Activated CD4-positive, alpha-beta T cell treated with anti-CD3 and anti-CD28 coated beads, Interleukin-2, amount 50 U/mL, for 48 hours (primary cell): ENCODE measurements around the gene KCNH4.

Experiments used
- DNase-seq, 2 experiments: peaks; one replicate each; pipeline ENCODE4 v3.0.0-alpha.2; 2020

KCNH4 gene

GRCh38 chr17:42135664-42136653 lies 45.0 kb downstream of the KCNH4 start:
- DNase-seq: no peak

- no peak for DNase-seq
Observed at GRCh38 chr17:42135151-42135550, 45.8 kb downstream of the KCNH4 start.

- DNase-seq: peak in 1 of 2 experiments; percentile 28
Observed at GRCh38 chr17:42133461-42134041, 47.4 kb downstream of the KCNH4 start.

DNA sequence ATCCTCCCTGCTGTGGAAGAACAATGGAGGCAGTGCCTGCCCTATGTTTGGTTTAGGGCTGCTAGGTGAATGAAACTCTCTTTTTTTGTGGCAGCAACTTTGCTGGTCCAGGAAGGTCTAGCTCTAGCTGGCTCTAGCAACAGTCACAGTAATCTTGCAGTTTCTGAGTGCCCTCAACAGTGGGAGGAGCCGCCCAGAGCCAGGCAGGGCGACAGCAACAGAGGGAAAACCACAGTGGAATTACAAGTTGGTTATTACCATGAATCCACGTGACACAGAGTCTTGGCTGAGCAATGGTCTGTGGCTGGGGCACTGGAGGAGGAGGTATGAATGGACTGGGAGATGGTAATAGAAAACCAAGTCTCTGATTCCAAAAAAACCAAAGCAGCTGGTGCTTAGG lies 48.0 kb downstream of the KCNH4 start:
- DNase-seq: peak; percentile 55 to 69

DNA sequence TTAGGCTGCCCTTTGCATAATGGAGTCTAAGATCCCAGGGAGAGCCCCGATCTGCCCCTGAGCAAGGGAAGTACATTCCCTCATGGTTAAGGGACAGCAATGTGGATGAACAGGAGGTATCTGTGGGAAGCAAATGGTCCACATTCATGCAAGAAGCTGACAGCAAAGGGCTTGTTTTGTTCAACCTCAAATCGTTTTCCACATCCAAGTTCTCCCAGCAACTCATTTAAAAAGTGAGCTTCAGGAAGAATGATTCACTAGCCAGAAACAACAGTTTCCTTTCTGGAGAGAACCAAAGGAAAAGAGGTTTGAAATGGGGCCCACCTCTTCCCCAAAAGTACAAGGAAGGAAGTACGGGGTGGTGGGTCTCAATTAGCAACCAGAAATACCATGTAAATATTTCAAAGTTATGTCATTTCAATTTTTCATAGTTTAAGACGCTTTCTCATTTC lies 48.9 kb downstream of the KCNH4 start:
- no peak for DNase-seq

- no peak for DNase-seq
Observed at GRCh38 chr17:42131232-42131631, 49.7 kb downstream of the KCNH4 start.

DNA sequence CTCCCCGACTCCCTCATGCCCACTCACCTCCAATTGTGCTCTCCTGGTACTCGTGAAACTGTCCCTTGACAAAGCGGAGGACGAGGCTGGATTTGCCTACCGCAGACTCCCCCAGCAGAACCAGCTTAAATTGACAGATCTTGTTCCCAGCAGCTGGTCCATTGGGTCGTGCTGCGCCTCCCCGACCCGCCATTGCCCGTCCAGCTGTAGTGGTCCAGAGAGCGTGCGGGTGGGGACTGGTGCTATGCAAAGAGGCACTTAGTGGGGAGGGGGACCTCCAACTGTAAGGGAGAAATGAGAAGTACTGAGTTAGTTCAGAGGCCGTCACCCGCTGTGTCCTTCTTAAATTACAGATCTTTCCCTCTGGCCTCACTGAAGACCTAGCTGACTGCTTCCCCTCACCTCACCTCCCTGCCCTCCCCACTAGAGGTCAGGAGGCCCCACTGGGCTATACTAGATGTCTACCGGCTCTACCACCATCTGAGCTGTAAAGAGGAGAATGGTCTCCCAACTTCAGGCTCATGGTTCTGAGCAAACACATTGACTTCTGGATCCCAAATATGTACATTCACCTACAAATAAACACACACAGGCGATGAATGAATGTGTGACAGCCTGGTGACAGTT lies 50.5 kb downstream of the KCNH4 start:
- DNase-seq: no peak

DNA sequence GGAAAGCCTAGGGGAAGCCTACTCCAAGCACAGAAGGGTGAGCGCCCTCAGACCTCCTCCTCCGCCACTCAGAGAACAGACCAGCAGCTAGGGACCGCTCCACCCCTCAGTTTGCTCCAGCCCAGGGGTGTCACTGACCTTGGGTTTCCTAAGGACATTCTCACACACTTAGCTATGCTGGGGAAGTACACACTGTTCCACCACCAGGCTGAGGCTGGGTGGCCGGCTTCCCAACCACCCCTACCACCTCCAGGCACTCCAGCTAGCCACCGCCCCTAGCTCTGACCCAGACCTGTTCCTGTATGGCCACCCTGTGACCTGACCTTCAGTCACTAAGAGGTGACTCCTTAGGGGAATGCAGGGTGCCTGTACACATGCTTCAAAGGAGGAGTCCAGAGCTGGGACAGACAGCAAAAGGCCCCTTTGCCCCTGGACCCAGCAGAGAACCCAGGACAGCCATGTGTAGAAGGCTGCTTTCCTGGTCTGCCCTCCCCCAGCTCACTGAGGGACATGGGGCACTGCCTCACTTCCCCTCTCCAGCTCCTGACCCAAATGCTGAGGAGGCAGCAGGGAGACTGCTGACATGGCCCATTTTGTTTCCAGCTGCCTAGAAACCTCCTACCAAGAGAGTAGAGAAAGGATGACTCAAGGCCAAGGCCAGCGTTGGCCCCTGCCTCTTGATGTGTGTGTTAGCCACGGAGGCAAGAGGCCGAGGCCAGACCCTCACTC lies 51.7 kb downstream of the KCNH4 start:
- DNase-seq: no peak

DNA sequence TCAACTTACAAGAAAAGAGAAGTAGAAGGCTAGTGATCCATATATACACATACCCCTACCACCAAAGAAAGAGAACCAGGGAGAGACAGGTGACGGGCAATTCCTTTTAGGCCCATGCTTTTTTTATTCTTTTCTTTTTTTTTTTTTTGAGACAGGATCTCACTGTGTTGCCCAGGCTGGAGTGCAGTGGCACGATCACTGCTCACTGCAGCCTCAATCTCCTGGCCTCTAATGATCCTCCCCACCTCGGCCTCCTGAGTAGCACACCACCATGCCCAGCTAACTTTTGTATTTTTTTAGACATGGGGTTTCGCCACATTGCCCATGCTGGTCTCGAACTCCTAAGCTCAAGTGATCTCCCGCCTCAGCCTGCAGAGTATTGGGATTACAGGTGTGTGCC lies 53.5 kb downstream of the KCNH4 start:
- DNase-seq: no peak

DNA sequence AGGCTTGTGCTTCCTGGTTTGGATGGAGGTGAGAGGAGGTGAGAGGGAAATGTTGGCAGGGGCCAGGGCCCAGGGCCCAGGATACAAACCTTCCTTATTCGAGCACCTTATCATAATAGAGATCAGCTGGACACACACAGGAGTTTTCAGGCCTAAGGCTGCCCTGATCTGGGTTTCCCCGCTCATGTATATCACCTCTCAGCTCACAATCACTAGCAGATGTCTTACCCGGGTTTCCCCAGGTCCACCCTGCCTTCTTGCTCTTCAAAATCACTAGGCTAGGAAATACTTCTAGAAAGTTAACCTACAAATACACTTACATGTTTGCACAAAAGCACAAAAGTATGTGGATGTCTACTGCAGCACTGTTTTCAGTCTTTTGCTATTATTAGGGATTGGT lies 54.1 kb downstream of the KCNH4 start:
- DNase-seq: no peak

- DNase-seq: no peak
Observed at GRCh38 chr17:42125565-42125964, 55.4 kb downstream of the KCNH4 start.

DNA sequence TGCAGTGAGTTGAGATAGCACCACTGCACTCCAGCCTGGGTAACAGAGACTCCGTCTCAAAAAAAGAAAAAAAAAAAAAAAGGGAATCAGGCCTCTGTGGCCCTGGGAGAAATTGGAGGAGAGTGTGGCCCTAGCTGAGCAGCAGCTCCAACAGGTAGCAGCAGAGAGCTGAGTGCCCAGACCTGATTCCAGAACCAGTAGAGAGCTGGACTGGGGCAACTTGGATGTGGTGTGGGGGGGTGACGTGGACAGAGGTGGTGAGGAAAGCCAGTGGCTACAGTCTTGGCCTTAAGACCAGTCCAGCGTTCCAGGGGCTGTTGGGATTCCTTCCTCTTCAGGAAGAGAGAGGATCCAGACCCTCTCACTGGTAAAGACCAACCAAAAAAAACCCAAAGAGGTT lies 56.7 kb downstream of the KCNH4 start:
- DNase-seq: no peak

GRCh38 chr17:42122371-42123303 lies 58.3 kb downstream of the KCNH4 start, which contains the start of gene HSPB9:
HSPB9 (plus strand) TSS chr17:42122804; CDS start chr17:42122851, 47 bp downstream.
- DNase-seq: no peak

- DNase-seq: peak; percentile 77 to 81
Observed at GRCh38 chr17:42120770-42121769, 59.9 kb downstream of the KCNH4 start, which contains the start of gene KAT2A. KAT2A (minus strand) TSS chr17:42121367; CDS start chr17:42121304, 63 bp downstream.

DNA sequence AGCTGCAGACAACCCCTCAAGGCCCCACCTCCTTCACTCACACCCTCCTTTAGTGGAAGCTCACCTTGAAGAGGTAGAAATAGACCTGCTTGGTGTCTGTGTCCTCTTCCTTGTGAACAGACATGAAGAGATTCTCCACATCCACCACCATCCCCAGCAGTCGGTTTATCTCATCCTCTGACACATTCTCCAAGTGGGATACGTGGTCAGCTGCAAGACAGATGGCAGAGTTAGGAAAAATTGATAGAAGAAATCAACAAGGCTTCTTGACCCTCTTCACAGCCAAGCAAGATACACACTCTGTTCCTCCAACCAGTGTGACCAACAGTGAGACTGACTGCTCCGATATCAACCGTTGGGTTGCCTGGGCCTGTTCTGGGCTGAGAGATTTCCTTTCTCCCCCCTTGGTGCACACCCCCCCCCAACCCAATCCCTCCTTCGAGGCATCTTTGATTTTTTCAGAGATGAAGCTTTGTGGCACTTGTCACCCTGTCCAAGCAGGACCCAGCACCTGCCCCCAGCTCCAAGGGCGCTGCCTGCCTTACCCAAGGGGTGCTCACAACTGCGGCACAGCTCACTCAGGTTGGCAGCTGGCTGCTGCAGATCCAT lies 60.7 kb downstream of the KCNH4 start:
- no peak for DNase-seq

- DNase-seq: no peak
Observed at GRCh38 chr17:42119301-42119700, 61.6 kb downstream of the KCNH4 start.

- peak; percentile 49 to 62 for DNase-seq
Observed at GRCh38 chr17:42118545-42118944, 62.4 kb downstream of the KCNH4 start.

- DNase-seq: no peak
Observed at GRCh38 chr17:42118126-42118510, 62.8 kb downstream of the KCNH4 start.

DNA sequence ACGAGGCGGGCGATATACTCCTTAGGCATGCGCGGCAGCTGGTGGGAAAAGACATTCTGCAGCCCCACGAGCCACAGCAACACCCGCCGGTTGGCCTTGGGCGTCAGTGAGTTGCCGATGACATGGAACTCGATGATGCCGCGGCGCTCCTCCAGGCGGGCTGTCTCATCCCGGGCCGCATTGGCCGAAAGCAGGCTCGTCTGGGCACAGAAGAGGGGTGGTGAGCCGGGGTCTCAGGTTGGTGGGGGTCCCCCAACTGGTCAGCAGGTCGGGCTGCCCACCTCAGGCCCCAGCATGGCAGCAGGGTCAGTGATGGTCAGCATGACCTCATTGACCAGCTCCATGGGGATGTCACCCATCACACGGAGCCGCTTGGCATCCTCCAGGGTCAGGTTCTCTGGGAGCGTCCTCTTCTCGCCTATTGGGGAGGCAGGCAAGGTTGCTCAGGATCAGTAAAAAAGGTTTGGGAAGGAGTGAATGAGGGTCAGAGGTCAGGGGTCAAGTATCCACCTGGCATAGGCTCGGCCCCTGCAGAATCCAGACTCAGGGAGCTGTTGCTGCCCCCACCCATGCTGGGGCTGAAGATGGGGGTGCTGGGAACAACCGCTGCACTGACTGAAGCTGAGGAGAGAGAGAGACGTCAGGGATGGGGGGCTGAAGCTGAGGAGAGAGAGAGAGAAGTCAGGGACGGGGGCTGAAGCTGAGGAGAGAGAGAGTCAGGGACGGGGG lies 63.4 kb downstream of the KCNH4 start:
- no peak for DNase-seq
